Glutamatergic neuron (in vitro differentiated cells): ENCODE results near the gene REN. TPM values are rescaled to one million over a fixed set of nuclear protein-coding genes. Genes with fewer than 3 reads are reported as not detected.

Source experiments
- DNase-seq: peaks from one replicate; pipeline ENCODE4 v3.0.0; 2022
- H3K27ac Mint-ChIP-seq: one replicate; pipeline ENCODE4 v1.8.0; 2020; ENCODE audit warnings: mild to moderate bottlenecking, mixed read lengths, inconsistent platforms; ENCODE audit not compliant: unreplicated experiment
- H3K27me3 Mint-ChIP-seq: one replicate; pipeline ENCODE4 v1.8.0; 2020; ENCODE audit warnings: mild to moderate bottlenecking, moderate library complexity, mixed read lengths, inconsistent platforms; ENCODE audit not compliant: unreplicated experiment
- H3K36me3 Mint-ChIP-seq: one replicate; pipeline ENCODE4 v1.8.0; 2020; ENCODE audit warnings: mild to moderate bottlenecking, mixed read lengths, inconsistent platforms; ENCODE audit not compliant: unreplicated experiment
- H3K4me1 Mint-ChIP-seq: one replicate; pipeline ENCODE4 v1.8.0; 2020; ENCODE audit warnings: mild to moderate bottlenecking, low read depth, mixed read lengths, inconsistent platforms; ENCODE audit not compliant: unreplicated experiment
- H3K4me3 Mint-ChIP-seq: one replicate; pipeline ENCODE4 v1.8.0; 2020; ENCODE audit warnings: mild to moderate bottlenecking, mixed read lengths, inconsistent platforms; ENCODE audit not compliant: unreplicated experiment
- H3K9me3 Mint-ChIP-seq: one replicate; pipeline ENCODE4 v1.8.0; 2020; ENCODE audit warnings: mild to moderate bottlenecking, moderate library complexity, mixed read lengths, inconsistent platforms; ENCODE audit not compliant: unreplicated experiment
- CTCF ChIP-seq: fragments of 200-600 bp; sonication (generic); IDR thresholded peaks from one replicate; pipeline ENCODE4 v1.5.0; 2021; ENCODE audit not compliant: partially characterized antibody, unreplicated experiment
- total RNA-seq: library from RNA; stranded (reverse); fragmentation: NEBNext Ultra II Directional; extraction: Animal tissue kit (Norgen Biotek cat#: 25700); gene quantifications from one replicate; pipeline ENCODE4 v1.2.1, GENCODE V29; 2021; ENCODE audit not compliant: unreplicated experiment

Gene REN
- total RNA-seq, 1 donor from 2014 or later = not detected

GRCh38 chr1:204127597-204128242 is 38.4 kb downstream of the REN start:
- peak; percentile 79 for DNase-seq
- TF ChIP-seq CTCF = peak; percentile 78
- Mint-ChIP-seq H3K4me3 (peak overlapping the region; percentile 1), H3K27ac (no peak overlapping the region), H3K4me1 (peaks cover 5% of the 10 kb centered on the region), H3K36me3 (no peaks in the 10 kb centered on the region), H3K27me3 (peaks cover 9% of the 10 kb centered on the region), H3K9me3 (peaks cover 3% of the 10 kb centered on the region)

- Mint-ChIP-seq H3K9me3 (peaks cover 3% of the 10 kb centered on the region), H3K27ac (no peak overlapping the region), H3K4me1 (peaks cover 5% of the 10 kb centered on the region), H3K36me3 (no peaks in the 10 kb centered on the region), H3K27me3 (peaks cover 7% of the 10 kb centered on the region), H3K4me3 (no peak overlapping the region)
- TF ChIP-seq CTCF = no peak
- DNase-seq = no peak
These were observed 39.2 kb downstream of the REN start for GRCh38 chr1:204126956-204127355.

GRCh38 chr1:204126386-204126785 is 39.8 kb downstream of the REN start:
- Mint-ChIP-seq H3K36me3 (no peaks in the 10 kb centered on the region), H3K27me3 (peaks cover 7% of the 10 kb centered on the region), H3K27ac (no peak overlapping the region), H3K4me1 (peaks cover 5% of the 10 kb centered on the region), H3K9me3 (peaks cover 3% of the 10 kb centered on the region), H3K4me3 (no peak overlapping the region)
- no peak for DNase-seq
- TF ChIP-seq CTCF = no peak

GRCh38 chr1:204125759-204126351 is 40.3 kb downstream of the REN start:
- DNase-seq = no peak
- peaks cover 3% of the 10 kb centered on the region for H3K9me3 Mint-ChIP-seq
- peaks cover 7% of the 10 kb centered on the region for H3K27me3 Mint-ChIP-seq
- peaks cover 5% of the 10 kb centered on the region for H3K4me1 Mint-ChIP-seq
- no peaks in the 10 kb centered on the region for H3K36me3 Mint-ChIP-seq
- no peak overlapping the region for H3K4me3 Mint-ChIP-seq
- no peak for TF ChIP-seq CTCF
- no peak overlapping the region for H3K27ac Mint-ChIP-seq

- no peak for TF ChIP-seq CTCF
- Mint-ChIP-seq H3K4me3 (no peak overlapping the region), H3K27me3 (peaks cover 7% of the 10 kb centered on the region), H3K36me3 (no peaks in the 10 kb centered on the region), H3K27ac (no peak overlapping the region), H3K4me1 (peaks cover 5% of the 10 kb centered on the region), H3K9me3 (peaks cover 3% of the 10 kb centered on the region)
- DNase-seq = no peak
These were observed 41.5 kb downstream of the REN start for GRCh38 chr1:204124639-204125038.
